ENCODE measurements around the gene LRRK1. TPM values are rescaled to one million over a fixed set of nuclear protein-coding genes. Genes with fewer than 3 reads are reported as not detected.

LRRK1 gene
- total RNA-seq = 53.0 and 55.5 TPM in 2 replicates
- total RNA-seq (2013) = 10.7 TPM
- 12.2 and 19.8 TPM in 2 replicates for polyA plus RNA-seq
- 34.4 and 36.4 TPM in 2 replicates for polyA minus RNA-seq

DNA sequence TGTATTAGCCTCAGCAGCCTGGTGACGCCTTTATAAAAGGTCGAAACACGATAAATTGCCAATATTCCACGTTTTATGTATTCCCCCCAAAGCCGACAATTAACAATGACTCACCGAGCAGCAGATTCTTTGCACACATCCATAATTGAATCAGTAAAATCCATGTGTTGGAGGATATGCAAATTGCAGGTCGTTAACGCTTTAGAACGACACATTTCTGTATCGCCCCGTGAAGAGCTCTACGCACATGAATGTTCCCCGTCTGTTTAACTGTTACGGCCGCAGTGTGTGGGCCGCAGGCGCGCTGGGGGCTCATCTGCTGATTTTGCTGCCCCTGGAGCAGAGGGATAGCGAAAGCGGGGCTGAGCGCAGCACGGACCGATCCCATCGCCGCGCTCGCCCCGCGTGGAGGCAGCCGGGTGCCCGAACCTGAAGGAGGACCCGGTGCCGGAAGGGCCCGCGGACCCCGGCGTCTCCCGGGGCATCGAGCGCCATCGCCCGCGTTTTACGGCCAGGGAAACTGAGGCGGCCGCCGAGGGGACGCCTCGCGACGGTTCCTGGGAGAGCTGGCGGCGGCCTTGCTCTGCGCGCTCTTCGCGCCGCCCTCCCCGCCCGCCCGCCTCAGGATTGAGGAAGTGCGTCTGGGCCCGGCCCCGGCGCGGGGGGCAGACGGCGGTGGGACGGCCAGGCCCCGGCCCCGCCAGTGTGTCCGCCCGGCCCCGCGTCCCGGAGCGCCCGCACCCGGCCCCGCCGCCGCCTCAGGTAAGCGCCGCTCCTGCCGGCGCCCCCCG is at the start of gene LRRK1:
Gene LRRK1 (plus strand): TSS at position 668 of the 791 bp plus-strand sequence. CDS start 5,276 bp downstream, outside the sequence.
- Mint-ChIP-seq H3K4me3 (peak within 1 kb of the TSS; percentile 88), H3K27ac (peak within 1 kb of the TSS; percentile 94), H3K9me3 (ENCODE audit: insufficient read depth) (no peaks in the 10 kb centered on the region), H3K4me1 (peaks cover 45% of the 10 kb centered on the region), H3K27me3 (no peaks in the 10 kb centered on the region)
- WGBS (ENCODE audit: insufficient coverage) = under 1% methylated on average over 79 of the region's 87 CpGs
- Histone ChIP-seq H3K36me3 (replicated peaks in 1 of 2; ENCODE audit: control extremely low read depth in 1 of 2, control insufficient read depth in 1 of 2, extremely low read depth in 1 of 2, insufficient read depth in 2 of 2, low read length in 1 of 2) (no peaks in the 10 kb centered on the region), H3K27ac (ENCODE audit: low read length in 2 of 2) (peak within 1 kb of the TSS; percentile 30 to 48), H4K20me1 (ENCODE audit: control insufficient read depth, insufficient read depth, low read length, poor library complexity, severe bottlenecking) (peaks cover 12% of the 10 kb centered on the region), H2AFZ (ENCODE audit: insufficient read depth, low read depth, low read length, poor library complexity, severe bottlenecking) (peak within 1 kb of the TSS; percentile 89), H3K4me2 (replicated peaks; ENCODE audit: low read depth, low read length, poor library complexity, severe bottlenecking) (peak within 1 kb of the TSS; percentile 78), H3K79me2 (ENCODE audit: control insufficient read depth, insufficient read depth, low read length) (peaks cover 29% of the 10 kb centered on the region), H3K4me3 (ENCODE audit: control extremely low read depth in 1 of 5, extremely low read depth in 1 of 5, insufficient read depth in 1 of 5, low read depth in 2 of 5, low read length in 4 of 5) (peak within 1 kb of the TSS; percentile 71 to 89 (median 87)), H3K9ac (ENCODE audit: low read length) (peak within 1 kb of the TSS; percentile 85), H3K9me3 (ENCODE audit: control extremely low read depth in 1 of 3, control insufficient read depth in 2 of 3, insufficient read depth in 1 of 3, low read length in 2 of 3) (no peaks in the 10 kb centered on the region), H3K27me3 (replicated peaks in 1 of 4; ENCODE audit: control extremely low read depth in 1 of 4, control insufficient read depth in 3 of 4, insufficient read depth in 4 of 4, low read length in 3 of 4) (no peaks in the 10 kb centered on the region), H3K4me1 (ENCODE audit: control insufficient read depth in 2 of 2, insufficient read depth in 2 of 2, low read length in 2 of 2) (peaks cover 37 to 53% of the 10 kb centered on the region in 2 donors)
- DNase-seq (peak; percentile 82), ATAC-seq (ENCODE audit: low read depth) (peak; percentile 52)
- intact Hi-C loops (cut with micrococcal nuclease) = loop anchor here (1.0 to 10.0 kb wide), 8 partner anchors 16 to 733 kb away; partner anchors contain the start of genes ADAMTS17, ASB7, CHSY1 and LINS1
- POLR2A ChIA-PET = interaction anchor here (0.7 to 4.0 kb wide), 5 partner anchors 22 to 359 kb away, joined by 3 to 31 read pairs (median 6); partner anchors contain the start of gene CHSY1
- TF ChIP-seq EZH2 (IDR thresholded peaks at IDR 0.05; ENCODE audit: borderline replicate concordance, insufficient read depth, low read depth, low read length, poor library complexity, severe bottlenecking) = no peak
- TF ChIP-seq, protein P1, sequence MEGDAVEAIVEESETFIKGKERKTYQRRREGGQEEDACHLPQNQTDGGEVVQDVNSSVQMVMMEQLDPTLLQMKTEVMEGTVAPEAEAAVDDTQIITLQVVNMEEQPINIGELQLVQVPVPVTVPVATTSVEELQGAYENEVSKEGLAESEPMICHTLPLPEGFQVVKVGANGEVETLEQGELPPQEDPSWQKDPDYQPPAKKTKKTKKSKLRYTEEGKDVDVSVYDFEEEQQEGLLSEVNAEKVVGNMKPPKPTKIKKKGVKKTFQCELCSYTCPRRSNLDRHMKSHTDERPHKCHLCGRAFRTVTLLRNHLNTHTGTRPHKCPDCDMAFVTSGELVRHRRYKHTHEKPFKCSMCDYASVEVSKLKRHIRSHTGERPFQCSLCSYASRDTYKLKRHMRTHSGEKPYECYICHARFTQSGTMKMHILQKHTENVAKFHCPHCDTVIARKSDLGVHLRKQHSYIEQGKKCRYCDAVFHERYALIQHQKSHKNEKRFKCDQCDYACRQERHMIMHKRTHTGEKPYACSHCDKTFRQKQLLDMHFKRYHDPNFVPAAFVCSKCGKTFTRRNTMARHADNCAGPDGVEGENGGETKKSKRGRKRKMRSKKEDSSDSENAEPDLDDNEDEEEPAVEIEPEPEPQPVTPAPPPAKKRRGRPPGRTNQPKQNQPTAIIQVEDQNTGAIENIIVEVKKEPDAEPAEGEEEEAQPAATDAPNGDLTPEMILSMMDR (IDR thresholded peaks at IDR 0.05) = no peak
- CTCF ChIA-PET = interaction anchor here (0.6 to 14.9 kb wide), 30 partner anchors 9 to 381 kb away, joined by 3 to 807 read pairs (median 6); no protein-coding TSS in a partner anchor
